ENCODE results near the gene MPHOSPH9. TPM values are rescaled to one million over a fixed set of nuclear protein-coding genes. Genes with fewer than 3 reads are reported as not detected.

MPHOSPH9 gene
- total RNA-seq, 1 donor from 2014 or later: 21.8 TPM

GRCh38 chr12:123245678-123246077 is 12.7 kb upstream of the MPHOSPH9 start:
- Histone ChIP-seq H3K4me3 (no peak overlapping the region), H3K36me3 (peaks cover 13% of the 10 kb centered on the region), H3K4me1 (peaks cover 16% of the 10 kb centered on the region), H3K9me3 (no peaks in the 10 kb centered on the region), H3K27me3 (ENCODE audit: low read depth) (no peaks in the 10 kb centered on the region), H3K27ac (no peak overlapping the region)
- DNase-seq (no peak), ATAC-seq (no peak)
- intact Hi-C loops (cut with DNase I): loop anchor here (10.0 kb wide), 1 partner anchor 211 kb away; no protein-coding TSS in a partner anchor
- no peak for TF ChIP-seq CTCF (IDR thresholded peaks at IDR 0.05)

- no peak for ATAC-seq
- Histone ChIP-seq H3K4me1 (peaks cover 13% of the 10 kb centered on the region), H3K27ac (no peak overlapping the region), H3K4me3 (no peak overlapping the region), H3K27me3 (ENCODE audit: low read depth) (no peaks in the 10 kb centered on the region), H3K36me3 (peaks cover 7% of the 10 kb centered on the region), H3K9me3 (no peaks in the 10 kb centered on the region)
- DNase-seq: no peak
- TF ChIP-seq CTCF (IDR thresholded peaks at IDR 0.05): no peak
- intact Hi-C loops (cut with DNase I): loop anchor here (10.0 kb wide), 1 partner anchor 209 kb away; no protein-coding TSS in a partner anchor
Observed at GRCh38 chr12:123243671-123244262, 10.8 kb upstream of the MPHOSPH9 start.

DNA sequence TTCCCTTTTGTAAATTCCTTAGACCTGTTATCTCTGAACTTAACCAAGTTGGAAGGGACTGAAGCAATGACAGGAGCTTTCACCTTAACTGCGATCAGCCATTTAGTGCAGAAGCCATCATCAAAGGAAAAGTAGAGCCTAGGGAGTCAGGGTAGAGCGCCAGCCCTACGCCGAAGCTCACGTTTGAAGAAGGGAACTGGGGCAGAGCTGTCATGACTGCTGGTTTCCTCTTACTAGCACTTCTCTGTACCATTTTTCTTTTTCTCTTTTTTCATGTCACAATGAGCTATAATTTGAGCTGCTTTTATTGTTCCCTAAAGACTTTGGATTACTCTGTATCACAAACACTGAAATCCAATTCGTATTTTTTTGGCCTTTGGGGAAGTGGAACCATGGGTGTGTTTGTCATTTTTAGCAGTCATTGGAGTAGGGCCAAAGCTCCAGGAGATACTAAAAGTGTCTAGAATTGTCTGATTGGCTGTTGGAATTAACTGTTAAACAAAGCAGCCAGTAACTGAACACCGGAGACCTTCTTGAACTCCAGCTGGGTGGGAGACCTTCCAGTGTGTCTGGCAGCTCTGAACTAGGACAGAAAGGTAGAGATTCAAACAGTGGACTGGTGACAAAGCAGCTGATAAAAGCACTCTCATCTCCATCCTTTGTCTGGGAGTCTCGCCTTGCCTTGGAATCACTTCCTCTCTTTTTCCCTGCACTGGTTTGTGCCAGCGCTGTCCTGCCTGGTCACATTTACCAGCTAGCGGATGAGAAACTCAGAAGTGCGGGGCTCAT is 9.4 kb upstream of the MPHOSPH9 start:
- no peak for DNase-seq
- intact Hi-C loops (cut with DNase I): loop anchor here (10.0 kb wide), 1 partner anchor 208 kb away; no protein-coding TSS in a partner anchor
- ATAC-seq: peak in 1 of 2 donors; percentile 20
- Histone ChIP-seq H3K27ac (peak overlapping the region; percentile 18), H3K4me1 (peaks cover 23% of the 10 kb centered on the region), H3K4me3 (no peak overlapping the region), H3K9me3 (no peaks in the 10 kb centered on the region), H3K27me3 (ENCODE audit: low read depth) (no peaks in the 10 kb centered on the region), H3K36me3 (peaks cover 7% of the 10 kb centered on the region)
- TF ChIP-seq CTCF (IDR thresholded peaks at IDR 0.05): no peak

DNA sequence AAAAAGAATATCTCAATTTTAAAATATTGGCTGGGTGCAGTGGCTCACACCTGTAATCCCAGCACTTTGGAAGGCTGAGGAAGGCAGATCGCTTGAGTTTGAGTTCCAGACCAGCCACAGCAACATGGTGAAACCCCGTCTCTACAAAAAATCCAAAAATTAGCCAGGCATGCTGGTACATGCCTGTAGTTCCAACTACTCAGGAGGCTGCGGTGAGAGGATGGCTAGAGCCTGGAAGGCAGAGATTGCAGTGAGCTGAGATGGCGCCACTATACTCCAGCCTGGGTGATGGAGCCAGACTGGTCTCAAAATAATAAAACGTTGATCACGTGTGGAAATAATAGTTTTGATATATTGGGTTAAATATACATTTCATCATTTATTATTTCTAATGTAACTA is 6.0 kb upstream of the MPHOSPH9 start:
- Histone ChIP-seq H3K36me3 (peaks cover 12% of the 10 kb centered on the region), H3K9me3 (no peaks in the 10 kb centered on the region), H3K27ac (no peak overlapping the region), H3K27me3 (ENCODE audit: low read depth) (no peaks in the 10 kb centered on the region), H3K4me1 (peaks cover 47% of the 10 kb centered on the region), H3K4me3 (no peak overlapping the region)
- no peak for DNase-seq
- ATAC-seq: no peak
- TF ChIP-seq CTCF (IDR thresholded peaks at IDR 0.05): no peak
- intact Hi-C loops (cut with DNase I): no loop called here

GRCh38 chr12:123238330-123238682 is 5.4 kb upstream of the MPHOSPH9 start:
- H3K4me3 ChIP-seq: no peak overlapping the region
- H3K36me3 ChIP-seq: peaks cover 12% of the 10 kb centered on the region
- no peaks in the 10 kb centered on the region for H3K9me3 ChIP-seq
- peaks cover 48% of the 10 kb centered on the region for H3K4me1 ChIP-seq
- intact Hi-C loops (cut with DNase I): no loop called here
- DNase-seq (no peak), ATAC-seq (no peak)
- no peaks in the 10 kb centered on the region for H3K27me3 ChIP-seq (ENCODE audit: low read depth)
- TF ChIP-seq CTCF (IDR thresholded peaks at IDR 0.05): no peak
- no peak overlapping the region for H3K27ac ChIP-seq
